HG02642 (cell line): ENCODE data around the gene SCYL2.
A peak's percentile ranks its signal among the peaks of the same experiment; 100 is the strongest.
"Not testable (repeated sequence)": the region's sequence is repeated elsewhere in the genome, so short reads cannot be mapped to it uniquely, and the experiment has no call there.

Experiments used
- ATAC-seq: cut with Tn5 transposase; IDR thresholded peaks from one replicate; pipeline ENCODE4 v1.9.1; 2021; ENCODE audit warnings: mild to moderate bottlenecking; ENCODE audit not compliant: unreplicated experiment, poor library complexity

Gene SCYL2

GRCh38 chr12:100266835-100267602 lies at the start of gene SCYL2, which contains the start of gene DEPDC4:
Gene SCYL2 (plus strand): TSS chr12:100267177. CDS start chr12:100282971, 15,794 bp downstream.
Gene DEPDC4 (minus strand): TSS chr12:100267079. CDS start chr12:100267076, 3 bp downstream.
- ATAC-seq: peak; percentile 93

GRCh38 chr12:100219328-100220109 lies 47.5 kb upstream of the SCYL2 start:
- ATAC-seq: no peak

- ATAC-seq: no peak
Observed at GRCh38 chr12:100221523-100221922, 45.5 kb upstream of the SCYL2 start.

GRCh38 chr12:100222173-100222572 lies 44.8 kb upstream of the SCYL2 start:
- not testable (repeated sequence) for ATAC-seq

- no peak for ATAC-seq
Observed at GRCh38 chr12:100225491-100225890, 41.5 kb upstream of the SCYL2 start.

GRCh38 chr12:100229036-100229635 lies 37.8 kb upstream of the SCYL2 start:
- no peak for ATAC-seq

- ATAC-seq: no peak
Observed at GRCh38 chr12:100229876-100230275, 37.1 kb upstream of the SCYL2 start.

GRCh38 chr12:100231873-100232272 lies 35.1 kb upstream of the SCYL2 start:
- ATAC-seq: not testable (repeated sequence)

GRCh38 chr12:100234166-100234565 lies 32.8 kb upstream of the SCYL2 start:
- no peak for ATAC-seq

- no peak for ATAC-seq
Observed at GRCh38 chr12:100234591-100235304, 32.2 kb upstream of the SCYL2 start.

- ATAC-seq: no peak
Observed at GRCh38 chr12:100238801-100239200, 28.2 kb upstream of the SCYL2 start.

GRCh38 chr12:100239589-100239988 lies 27.4 kb upstream of the SCYL2 start:
- no peak for ATAC-seq

- ATAC-seq: no peak
Observed at GRCh38 chr12:100243137-100243536, 23.8 kb upstream of the SCYL2 start.

GRCh38 chr12:100247765-100248164 lies 19.2 kb upstream of the SCYL2 start:
- ATAC-seq: no peak

- ATAC-seq: no peak
Observed at GRCh38 chr12:100248886-100249285, 18.1 kb upstream of the SCYL2 start.

- ATAC-seq: no peak
Observed at GRCh38 chr12:100249941-100250340, 17.0 kb upstream of the SCYL2 start.

GRCh38 chr12:100251917-100252316 lies 15.1 kb upstream of the SCYL2 start:
- ATAC-seq: no peak

- no peak for ATAC-seq
Observed at GRCh38 chr12:100253437-100253836, 13.5 kb upstream of the SCYL2 start.

GRCh38 chr12:100254876-100255275 lies 12.1 kb upstream of the SCYL2 start:
- ATAC-seq: no peak

GRCh38 chr12:100258127-100258526 lies 8.8 kb upstream of the SCYL2 start:
- no peak for ATAC-seq
